Kidney epithelial cell (primary cell): ENCODE data around the gene KHDC1L. TPM values are rescaled to one million over a fixed set of nuclear protein-coding genes. Genes with fewer than 3 reads are reported as not detected.

ENCODE experiments used
- DNase-seq: peaks from one replicate; pipeline ENCODE4 v3.0.0-alpha.2; 2010; ENCODE audit warnings: low read depth
- H3K27me3 ChIP-seq: 2 replicates; pipeline ENCODE4 v1.6.0; 2011; ENCODE audit warnings: low read length; ENCODE audit not compliant: control insufficient read depth, insufficient read depth
- H3K36me3 ChIP-seq: 2 replicates; pipeline ENCODE4 v1.5.1; 2011; ENCODE audit warnings: low read length; ENCODE audit not compliant: control insufficient read depth, insufficient read depth
- H3K4me3 ChIP-seq: 2 replicates; pipeline ENCODE4 v1.5.1; 2011; ENCODE audit warnings: low read depth, mild to moderate bottlenecking, control low read depth, low read length
- CTCF ChIP-seq: IDR thresholded peaks from 2 replicates; pipeline ENCODE4 v1.5.1; 2011; ENCODE audit warnings: mild to moderate bottlenecking, moderate library complexity, low read length, control low read depth, inconsistent platforms; ENCODE audit not compliant: insufficient read depth, poor library complexity, severe bottlenecking
- total RNA-seq: library from RNA; depleted of rRNA; stranded (reverse); fragments of >200 nt; gene quantifications from 2 replicates; pipeline ENCODE4 v1.2.3, GENCODE V29; 2015

Gene KHDC1L
- total RNA-seq, 1 donor from 2014 or later, result not detected

- Histone ChIP-seq H3K36me3 (no peaks in the 10 kb centered on the region), H3K27me3 (no peaks in the 10 kb centered on the region), H3K4me3 (no peak overlapping the region)
- no peak for TF ChIP-seq CTCF
- no peak for DNase-seq
Observed at GRCh38 chr6:73227606-73228255, 2.4 kb upstream of the KHDC1L start.

GRCh38 chr6:73216859-73217258 is 8.4 kb downstream of the KHDC1L start:
- DNase-seq, result no peak
- no peak overlapping the region for H3K4me3 ChIP-seq
- H3K36me3 ChIP-seq, result no peaks in the 10 kb centered on the region
- H3K27me3 ChIP-seq, result no peaks in the 10 kb centered on the region
- TF ChIP-seq CTCF, result no peak

GRCh38 chr6:73209117-73209516 is 16.2 kb downstream of the KHDC1L start:
- Histone ChIP-seq H3K27me3 (no peaks in the 10 kb centered on the region), H3K4me3 (no peak overlapping the region), H3K36me3 (no peaks in the 10 kb centered on the region)
- TF ChIP-seq CTCF, result no peak
- no peak for DNase-seq

- Histone ChIP-seq H3K4me3 (no peak overlapping the region), H3K36me3 (no peaks in the 10 kb centered on the region), H3K27me3 (no peaks in the 10 kb centered on the region)
- DNase-seq, result no peak
- TF ChIP-seq CTCF, result no peak
Observed at GRCh38 chr6:73207221-73207837, 18.0 kb downstream of the KHDC1L start.

GRCh38 chr6:73204252-73204651 is 21.0 kb downstream of the KHDC1L start:
- no peak for TF ChIP-seq CTCF
- no peak overlapping the region for H3K4me3 ChIP-seq
- DNase-seq, result no peak
- no peaks in the 10 kb centered on the region for H3K36me3 ChIP-seq
- H3K27me3 ChIP-seq, result no peaks in the 10 kb centered on the region

- no peak for DNase-seq
- H3K27me3 ChIP-seq, result no peaks in the 10 kb centered on the region
- H3K4me3 ChIP-seq, result no peak overlapping the region
- H3K36me3 ChIP-seq, result no peaks in the 10 kb centered on the region
- TF ChIP-seq CTCF, result no peak
Observed at GRCh38 chr6:73203098-73203497, 22.2 kb downstream of the KHDC1L start.
